Medulla oblongata (tissue), 1 donor: ENCODE results near the gene ATP10B.

ENCODE experiments used
- DNase-seq: peaks from one replicate; pipeline ENCODE4 v3.0.0-alpha.2; 2015; ENCODE audit errors: extremely low spot score

Gene ATP10B

DNA sequence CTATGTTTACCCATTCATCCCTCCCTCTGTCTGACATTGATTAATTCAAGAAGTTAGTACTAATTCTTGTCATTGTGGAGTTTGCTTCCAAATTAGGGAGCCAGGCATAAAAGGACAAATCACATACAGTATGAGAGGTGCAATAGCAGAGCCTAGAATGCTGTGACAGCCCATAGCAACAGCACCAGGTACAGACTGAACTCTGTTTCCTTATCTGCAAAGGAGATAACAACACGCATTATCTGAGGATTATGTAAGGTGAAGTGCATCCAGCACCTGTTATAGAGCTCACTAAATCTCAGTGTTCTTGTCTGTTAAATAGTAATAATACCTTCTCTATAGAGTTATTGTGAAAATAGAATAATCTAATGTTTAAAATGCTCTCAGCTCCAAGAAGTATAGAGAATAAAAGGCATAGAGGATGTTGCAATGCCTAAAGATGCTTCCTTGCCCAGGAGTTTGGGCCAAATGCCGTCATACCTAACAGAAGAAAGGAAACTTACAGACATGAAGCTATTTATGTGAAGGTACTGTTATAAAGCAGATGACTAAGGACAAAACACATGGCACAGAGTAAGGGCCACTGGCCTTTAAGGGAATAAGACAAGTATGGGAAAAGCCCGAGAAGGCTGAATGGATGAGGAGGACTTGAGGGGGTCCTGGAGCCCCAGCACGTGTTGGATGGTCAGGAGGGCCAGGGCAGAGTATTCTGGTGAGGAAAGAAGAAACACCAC lies 214.5 kb downstream of the ATP10B start:
- DNase-seq = no peak

DNA sequence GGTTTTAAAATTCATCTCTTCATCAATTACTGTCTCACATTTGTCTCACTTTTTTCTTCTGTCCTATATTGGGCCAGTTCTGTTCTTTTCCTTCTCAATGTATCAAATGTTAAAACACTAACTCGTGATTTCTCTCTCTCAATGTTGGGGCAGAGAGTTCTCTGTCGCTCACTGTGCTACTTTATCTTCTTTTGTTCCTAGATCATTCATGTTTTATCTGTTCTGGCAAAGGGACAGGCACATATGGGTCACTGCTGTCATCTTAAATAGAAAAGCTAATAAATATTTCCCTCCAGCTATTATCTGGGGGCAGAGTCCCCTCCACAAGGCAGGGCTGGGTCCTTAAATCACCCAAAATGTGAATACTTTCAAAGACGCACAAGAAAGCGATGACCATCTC lies 216.3 kb downstream of the ATP10B start:
- DNase-seq = no peak

DNA sequence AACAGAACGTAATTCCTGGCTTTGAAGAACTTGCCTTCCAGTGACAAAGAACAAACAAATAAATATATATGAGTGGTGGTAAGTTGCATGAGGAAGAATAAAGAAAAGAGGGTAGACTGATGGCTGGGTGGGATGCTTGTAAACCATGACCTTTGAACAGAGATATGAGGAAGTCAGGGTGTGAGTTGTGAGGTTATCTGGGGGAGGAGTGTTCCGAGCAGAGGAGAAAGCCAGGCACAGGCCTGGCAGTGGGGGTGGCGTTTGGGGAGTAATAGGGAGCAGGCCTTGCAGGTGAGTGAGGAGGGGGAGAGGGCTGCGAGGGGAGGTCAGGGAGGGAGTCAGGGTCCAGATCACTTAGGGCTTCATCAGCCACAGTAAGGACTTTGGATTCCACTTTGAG lies 217.0 kb downstream of the ATP10B start:
- DNase-seq = no peak

DNA sequence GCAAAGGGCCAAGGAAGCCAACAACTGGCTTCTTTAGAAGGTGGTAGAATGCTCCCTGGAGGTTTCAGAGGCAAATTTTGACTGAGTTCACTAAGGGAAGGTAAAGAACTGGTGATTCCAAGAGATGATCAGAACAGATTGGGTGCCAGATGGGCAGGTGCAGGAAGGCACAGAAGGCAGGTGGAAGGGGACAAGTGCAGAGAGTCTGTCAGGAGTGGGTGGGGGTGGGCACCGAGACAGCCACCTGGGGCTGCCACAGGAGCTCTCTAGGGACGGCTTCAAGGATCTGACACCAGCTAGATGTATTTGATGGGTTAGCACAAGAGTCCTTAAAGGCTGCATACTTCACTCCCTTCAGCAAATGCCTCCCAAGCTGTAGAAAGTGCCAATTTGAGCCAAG lies 223.0 kb downstream of the ATP10B start:
- no peak for DNase-seq

DNA sequence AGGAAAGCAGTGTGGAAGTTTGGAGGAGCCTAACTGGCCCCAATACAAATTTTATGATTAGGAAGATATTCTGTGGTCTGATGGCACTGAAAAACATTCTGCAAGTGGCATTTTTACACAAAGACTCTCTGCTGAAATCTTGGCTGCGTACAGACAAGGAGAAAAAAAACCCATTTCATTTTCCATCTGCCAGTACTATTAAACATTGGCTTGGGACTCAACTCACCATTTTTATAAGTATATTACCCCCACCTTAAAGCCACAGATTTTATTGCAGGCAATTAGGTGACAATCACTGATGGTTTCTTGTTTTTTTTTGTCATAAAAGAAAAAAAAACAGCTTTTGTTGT lies 223.4 kb downstream of the ATP10B start:
- no peak for DNase-seq

DNA sequence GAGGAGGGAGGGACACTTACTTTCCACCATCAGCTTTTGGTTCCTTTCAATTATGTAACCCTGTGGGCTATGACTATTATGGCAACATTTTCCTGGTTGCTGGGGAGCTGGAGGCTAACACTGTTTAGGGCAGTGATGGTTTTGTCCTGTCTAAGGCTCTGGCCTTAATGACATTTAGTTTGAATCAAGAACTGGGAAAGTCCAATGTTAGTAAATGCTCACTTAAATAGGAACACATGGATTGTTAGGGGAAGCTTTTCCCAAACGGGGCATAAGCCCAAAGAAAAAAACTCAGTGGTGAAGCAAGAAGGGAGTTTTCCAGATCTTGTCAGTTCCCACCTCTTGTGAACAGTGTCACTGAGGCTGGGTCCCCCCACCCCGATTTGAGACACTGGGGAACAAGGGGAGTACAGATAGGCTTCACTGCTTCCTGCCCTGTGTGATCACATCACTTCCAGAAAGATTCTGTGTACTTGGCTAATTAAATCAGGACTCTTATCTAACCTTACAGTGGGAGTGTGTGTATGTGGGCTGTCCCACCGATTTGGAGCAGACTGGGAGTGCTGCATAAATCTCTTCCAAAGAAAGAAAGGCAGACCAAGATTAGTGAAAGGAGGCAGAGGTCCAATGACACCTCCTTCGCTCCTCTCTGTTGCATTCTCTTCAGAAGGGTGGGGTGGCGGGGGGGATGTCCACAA lies 223.9 kb downstream of the ATP10B start:
- no peak for DNase-seq

DNA sequence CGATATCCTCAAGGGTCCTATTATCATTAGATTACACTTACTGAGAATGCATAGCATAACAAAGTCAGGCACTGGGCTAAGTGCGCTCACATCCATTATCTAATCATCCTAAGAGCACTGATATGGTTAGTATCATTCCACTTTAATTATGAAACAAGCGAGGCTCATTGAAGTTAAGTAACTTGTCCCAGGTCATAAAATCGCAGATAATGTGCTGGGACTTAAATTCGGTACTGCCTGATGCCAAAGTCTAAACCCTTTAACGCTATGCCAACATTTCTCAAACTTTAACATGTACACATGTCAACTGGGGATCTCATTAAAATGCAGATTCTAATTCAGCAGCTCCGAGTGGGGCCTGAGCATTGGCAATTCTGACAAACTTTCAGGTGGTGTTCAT lies 225.7 kb downstream of the ATP10B start:
- DNase-seq = no peak

DNA sequence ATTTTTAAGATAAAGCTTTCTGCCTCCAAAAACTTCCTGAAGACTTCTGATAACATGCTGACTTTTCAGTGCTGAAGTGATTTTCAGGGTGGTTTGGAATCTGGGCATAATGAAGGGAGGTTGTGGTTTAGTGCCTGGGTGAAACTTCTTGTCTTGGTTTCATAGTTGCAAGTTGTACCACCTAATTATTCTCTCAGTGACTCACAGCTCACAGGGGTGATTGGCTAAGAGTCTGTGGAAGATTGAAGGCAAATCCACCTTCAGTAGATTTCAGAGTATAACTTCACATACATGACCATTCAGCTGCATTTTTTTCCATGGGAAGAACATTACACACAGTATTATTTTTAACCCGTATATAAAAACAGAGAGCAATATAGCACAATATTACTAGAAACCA lies 230.5 kb downstream of the ATP10B start:
- no peak for DNase-seq

DNA sequence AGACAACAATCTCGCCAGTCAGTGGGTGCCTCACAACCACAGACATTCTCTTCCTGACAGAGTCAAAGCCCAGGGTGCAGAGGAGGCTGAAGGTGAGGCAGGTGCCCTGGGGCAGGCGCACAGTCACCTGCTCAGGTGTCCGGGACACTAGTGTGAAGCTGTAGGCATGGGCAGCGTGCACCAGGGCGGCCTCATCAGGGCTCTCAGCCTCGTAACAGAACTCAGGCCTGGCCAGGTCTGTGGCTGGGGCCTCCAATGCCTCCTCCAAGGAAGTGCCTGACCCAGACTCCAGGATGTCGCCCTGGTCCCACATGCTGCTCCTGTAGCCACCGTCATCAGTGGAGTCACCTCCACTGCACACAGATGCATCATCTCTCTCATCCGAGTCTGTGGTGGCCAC lies 231.6 kb downstream of the ATP10B start:
- no peak for DNase-seq

DNA sequence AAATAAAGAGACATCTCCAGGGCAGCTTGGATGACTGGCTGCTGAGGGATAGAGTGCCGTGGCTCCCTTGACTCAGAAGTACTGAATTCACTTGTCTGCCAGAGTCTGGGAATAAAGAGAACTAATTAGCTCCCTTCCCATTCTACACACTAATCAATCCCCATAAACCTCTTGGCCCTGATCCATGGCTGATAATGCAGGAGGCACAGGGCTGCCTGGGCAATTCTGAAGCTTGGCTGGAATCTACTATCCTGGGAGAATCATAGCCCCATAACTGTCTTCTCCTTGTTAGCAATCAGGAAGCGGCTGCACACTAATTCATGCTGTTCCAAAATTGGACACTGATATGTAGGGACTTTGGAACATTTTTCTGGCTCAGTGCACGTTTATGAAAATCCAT lies 232.6 kb downstream of the ATP10B start:
- no peak for DNase-seq

DNA sequence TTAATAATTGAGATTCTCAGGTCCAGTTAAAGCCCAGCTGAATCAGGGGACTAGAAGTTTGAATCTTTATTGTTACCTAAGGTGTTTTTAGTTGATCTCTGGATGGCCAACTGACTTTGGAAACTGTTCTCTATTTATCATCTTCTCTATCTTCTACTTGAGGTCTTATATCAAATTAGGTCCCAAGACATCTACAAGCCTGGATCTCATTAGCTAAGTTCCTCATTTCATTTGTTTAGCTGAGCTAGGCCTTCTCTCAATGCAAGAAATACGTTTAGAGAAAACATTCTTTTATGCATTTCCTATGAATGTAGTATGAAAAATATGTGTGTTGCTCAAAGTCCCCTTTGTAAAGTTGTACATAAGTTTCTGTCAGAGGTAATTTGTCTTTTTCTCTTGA lies 233.7 kb downstream of the ATP10B start:
- DNase-seq = no peak

DNA sequence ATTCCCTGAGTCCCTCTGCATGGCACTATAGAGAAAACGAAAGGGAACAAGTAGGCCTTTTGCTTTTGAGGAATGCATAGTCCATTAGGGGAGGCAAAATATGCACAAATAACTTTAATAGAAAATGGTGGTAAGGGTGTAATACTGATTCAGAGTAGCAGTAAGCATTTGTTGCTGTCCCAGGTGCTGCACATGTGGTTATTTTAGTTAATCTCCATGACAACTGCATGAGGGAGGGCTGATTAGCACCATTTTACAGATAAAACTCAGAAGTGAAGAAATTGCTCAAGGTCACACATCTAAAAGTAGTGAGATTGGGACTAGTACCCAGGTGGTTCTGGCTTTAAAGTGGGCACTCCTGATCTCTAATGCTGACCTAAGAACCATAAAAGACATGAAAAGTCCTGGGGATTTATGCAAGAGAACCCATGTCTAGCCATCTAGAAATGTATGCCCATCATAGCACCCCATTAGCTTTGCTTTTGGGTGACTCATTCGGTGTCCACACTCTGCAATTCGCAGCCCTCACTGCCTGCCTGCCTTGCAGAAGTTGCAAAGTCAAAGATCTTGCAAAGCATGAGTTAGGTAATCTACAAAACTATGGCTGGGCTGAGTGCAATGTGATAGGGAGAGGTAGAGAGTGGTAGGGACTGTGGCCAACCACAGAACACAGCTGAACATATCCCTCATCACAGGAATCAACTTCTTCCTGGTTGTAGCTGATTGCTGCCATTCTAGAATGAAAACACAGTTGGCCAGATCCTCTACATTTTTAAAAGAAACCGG lies 235.1 kb downstream of the ATP10B start:
- DNase-seq = no peak

DNA sequence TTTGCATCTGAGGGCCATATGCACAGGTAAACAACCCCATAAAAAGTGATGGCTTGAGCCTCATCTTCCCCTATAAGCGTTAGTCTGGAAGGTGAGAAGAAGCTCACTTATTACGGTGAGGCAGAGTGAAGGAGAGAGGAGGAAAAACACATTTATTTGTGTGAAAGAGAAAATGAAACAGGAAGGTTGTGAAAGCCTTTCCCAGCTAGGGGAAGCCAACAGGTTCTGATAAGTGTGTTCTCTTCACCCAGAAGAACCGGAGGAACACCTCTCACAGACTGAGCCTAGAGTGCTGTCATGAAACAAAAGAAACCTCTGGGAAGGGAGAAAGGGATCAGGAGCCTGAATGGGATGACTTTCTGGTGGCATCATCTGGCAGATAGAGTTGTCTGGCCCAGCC lies 237.9 kb downstream of the ATP10B start:
- DNase-seq = no peak

DNA sequence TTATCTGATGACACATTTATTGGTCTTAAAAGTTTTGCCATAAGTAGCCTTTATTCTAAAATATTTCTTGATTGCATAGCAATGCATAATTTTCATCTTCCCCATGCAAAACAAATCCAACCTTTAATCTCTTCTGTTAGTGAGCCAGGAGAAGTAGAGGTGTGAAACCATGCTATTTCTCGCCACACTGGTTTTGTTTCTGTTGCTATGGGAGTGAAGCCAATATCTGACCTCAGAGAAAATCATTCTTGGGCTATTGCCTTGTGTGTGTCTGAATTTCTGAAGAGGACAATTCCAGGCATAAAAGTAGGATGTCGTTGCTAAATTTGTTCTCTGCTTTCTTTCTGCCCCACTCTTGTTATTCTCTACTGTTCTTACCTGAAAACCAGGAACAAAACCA lies 246.7 kb downstream of the ATP10B start:
- no peak for DNase-seq

DNA sequence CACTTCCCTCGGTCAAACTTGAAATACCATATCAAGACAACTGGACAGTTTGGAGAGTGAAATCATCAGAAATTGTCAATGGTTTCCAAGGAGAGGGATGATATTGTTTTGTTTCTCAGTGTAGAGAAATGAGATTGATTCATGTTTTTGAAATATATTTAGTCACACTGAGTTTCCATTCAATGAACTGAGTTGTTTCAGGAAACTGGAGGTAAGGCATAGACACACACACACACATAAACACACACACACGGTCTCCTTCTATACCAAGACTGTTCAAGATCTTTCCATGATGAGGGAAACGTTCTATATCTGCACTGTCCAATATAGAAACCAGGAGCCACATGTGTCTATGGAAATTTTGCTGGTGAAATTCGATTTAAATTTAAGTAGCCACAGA lies 247.5 kb downstream of the ATP10B start:
- no peak for DNase-seq

DNA sequence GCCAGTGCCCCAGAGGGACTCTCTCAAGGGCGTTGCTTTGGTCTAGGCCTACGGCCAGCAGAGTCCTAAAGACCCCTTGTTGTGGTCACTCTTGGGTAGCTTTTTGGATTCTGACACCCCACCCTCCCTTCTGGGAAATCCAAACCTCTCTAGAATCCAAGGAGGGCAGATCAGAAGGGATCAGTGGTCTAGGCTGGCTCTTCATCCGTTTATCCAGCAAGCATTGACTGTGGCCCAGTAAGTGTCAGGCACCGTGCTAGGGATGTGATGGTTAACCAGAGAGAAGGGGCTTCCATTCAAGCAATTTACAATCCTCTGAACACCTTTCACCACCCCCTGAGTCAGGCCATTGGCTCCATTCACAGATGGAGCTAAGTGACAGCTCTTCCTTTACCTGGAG lies 249.3 kb downstream of the ATP10B start:
- no peak for DNase-seq

DNA sequence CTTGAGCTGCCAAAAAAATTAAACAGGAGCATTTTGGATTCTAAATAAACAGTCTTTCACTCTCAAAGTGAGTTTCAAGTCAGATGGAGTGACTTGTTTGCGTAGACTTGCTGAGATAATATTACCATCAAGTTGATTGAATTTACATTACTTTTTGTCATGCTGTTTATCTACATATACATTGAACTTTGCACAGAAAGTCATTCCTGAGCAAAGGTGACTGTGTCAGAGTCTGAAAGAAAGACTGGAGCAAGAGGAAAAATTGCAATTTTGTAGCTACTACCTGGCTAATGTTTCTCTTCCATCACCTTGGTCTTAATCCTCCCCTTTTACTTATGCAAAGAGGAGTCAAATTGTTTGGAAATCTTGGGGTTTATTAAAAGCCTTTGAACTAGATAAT lies 251.0 kb downstream of the ATP10B start:
- no peak for DNase-seq

DNA sequence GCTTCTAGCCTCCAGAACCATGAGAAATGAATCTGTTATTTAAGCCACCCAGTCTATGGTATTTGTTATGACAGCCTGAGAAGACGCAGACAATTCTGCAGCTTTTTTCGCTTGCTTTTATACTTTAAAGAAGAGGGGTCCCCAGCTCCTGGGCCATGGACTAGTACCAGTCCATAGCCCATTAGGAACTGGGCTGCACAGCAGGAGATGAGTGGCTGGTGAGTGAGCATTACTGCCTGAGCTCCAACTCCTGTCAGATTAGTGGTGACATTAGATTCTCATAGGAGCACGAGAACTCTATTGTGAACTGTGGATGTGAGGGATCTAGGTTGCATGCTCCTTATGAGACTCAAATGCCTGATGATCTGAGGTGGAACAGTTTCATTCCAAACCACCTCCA lies 278.7 kb downstream of the ATP10B start:
- DNase-seq = no peak

DNA sequence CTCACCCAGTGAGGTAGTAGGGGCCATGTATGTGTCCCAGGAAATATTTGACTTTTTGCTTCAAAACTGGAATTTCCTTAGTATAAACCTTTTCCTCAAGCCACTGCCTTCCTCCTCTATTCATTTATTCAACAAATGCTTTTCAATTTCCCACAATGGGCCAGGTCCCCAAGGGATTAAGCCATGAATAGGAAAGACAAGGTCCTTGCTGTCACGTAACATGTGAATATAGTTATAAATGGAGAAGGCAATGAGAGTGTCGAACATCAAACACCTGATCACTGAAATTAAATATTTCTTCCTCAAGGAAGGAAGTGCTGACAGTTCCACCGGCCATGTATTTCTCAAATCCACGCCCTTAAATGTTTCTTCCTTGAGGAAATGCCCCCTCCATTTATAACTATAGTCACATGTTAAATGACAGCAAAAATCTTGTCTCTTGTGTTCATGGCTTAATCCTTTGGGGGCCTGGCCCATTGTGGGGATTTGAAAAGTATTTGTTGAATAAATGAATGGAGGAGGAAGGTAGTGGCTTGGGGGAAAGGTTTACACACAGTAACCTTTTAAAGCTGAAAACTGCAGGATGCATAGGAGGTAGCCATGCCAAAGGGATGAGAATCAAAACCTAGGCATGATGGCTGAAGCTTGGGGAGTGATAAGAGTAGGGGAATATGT lies 284.8 kb downstream of the ATP10B start:
- no peak for DNase-seq

DNA sequence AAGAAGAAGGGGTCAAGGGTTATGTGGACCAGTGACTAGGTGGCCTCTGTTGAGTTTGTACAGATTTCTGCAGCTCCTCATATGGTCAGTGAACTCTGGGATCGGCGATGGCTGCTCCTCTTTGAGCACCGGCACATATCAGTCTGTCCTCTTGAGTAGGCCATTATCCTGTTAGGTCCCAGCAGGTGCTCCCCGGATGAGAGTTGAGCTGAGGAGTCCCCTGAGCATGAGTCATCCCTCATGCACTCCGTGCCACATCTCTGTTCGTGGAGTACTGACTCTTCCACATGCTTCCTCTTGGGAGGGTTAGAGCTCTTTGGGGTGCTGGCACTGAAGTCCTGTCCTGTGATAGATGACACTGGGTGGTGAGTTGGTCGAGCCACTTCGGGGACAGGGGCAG lies 286.6 kb downstream of the ATP10B start:
- no peak for DNase-seq

DNA sequence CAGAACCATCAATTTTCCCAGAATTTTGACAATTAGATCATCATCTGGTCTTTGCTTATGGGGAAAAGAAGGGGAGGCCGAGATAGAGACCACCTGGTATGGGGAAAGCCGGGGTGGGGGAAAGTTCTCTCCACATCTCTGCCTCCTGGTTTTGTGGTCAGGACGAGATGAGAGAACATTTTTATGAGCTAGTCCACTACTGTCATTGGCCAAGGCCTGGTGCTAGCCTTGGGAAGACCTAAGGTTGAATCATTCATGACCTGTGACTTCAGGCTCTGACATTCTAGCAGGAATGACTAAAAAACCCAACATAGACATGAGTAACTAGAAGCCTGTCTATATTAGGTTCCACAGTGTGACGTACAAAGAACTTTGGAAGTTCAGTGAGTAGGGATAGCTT lies 295.2 kb downstream of the ATP10B start:
- no peak for DNase-seq

DNA sequence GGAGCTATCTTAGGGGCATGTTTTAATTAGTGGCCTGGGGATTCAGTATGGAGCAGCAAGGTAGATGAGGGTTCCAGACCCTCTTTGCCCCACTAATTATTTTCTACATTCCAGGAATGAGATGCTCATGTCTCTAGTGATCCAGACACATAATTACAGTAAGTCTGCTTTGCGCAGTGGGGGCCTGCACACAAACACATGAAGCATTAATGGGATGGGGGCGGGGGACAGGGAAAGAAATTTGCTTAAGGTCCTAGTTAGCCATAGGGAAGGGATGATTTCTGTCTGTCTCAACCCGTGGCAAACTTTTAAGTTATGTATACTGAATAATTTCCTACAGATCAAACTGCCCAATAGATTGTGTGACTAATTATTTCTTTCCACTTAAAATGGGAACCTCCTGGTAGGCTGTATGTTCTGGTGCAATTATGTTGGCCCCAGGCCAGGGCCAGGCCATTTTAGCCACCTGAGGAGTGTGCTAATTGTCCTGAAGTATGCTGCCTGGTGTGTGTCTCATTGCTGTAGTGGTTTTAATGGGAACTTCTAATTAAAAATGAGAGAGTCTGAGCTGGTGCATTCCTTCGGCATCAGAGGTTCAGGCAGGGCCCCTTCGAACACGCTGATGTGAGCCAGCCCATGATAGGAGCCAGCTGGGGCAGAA lies 295.9 kb downstream of the ATP10B start:
- DNase-seq = no peak
